DLD1 (cell line): ENCODE measurements around the gene ASPG.

Experiments used
- in situ Hi-C: cut with HindIII; loops from 2 replicates; pipeline ENCODE4 v1.10.0; 2017; ENCODE audit warnings: low sequenced_read_pairs

The ASPG gene

GRCh38 chr14:104091927-104092771 lies 6.6 kb downstream of the ASPG start:
- in situ Hi-C loops: no loop called here

GRCh38 chr14:104092931-104093365 lies 7.4 kb downstream of the ASPG start:
- in situ Hi-C loops: no loop called here

- in situ Hi-C loops: no loop called here
These were observed 8.0 kb downstream of the ASPG start for GRCh38 chr14:104093366-104094055.

GRCh38 chr14:104094056-104094708 lies 8.7 kb downstream of the ASPG start:
- in situ Hi-C loops: no loop called here

GRCh38 chr14:104094709-104095425 lies 9.4 kb downstream of the ASPG start:
- in situ Hi-C loops: no loop called here

- in situ Hi-C loops: no loop called here
These were observed 10.2 kb downstream of the ASPG start for GRCh38 chr14:104095426-104096310.

- in situ Hi-C loops: no loop called here
These were observed 10.8 kb downstream of the ASPG start for GRCh38 chr14:104096318-104096717.

GRCh38 chr14:104096751-104097700 lies 11.5 kb downstream of the ASPG start:
- in situ Hi-C loops: no loop called here

GRCh38 chr14:104098272-104099095 lies 13.0 kb downstream of the ASPG start:
- in situ Hi-C loops: no loop called here

GRCh38 chr14:104099096-104100041 lies 13.9 kb downstream of the ASPG start:
- in situ Hi-C loops: no loop called here

- in situ Hi-C loops: no loop called here
These were observed 14.9 kb downstream of the ASPG start for GRCh38 chr14:104100171-104101085.

GRCh38 chr14:104101086-104101621 lies 15.7 kb downstream of the ASPG start:
- in situ Hi-C loops: no loop called here

GRCh38 chr14:104101651-104102281 lies 16.3 kb downstream of the ASPG start:
- in situ Hi-C loops: no loop called here

- in situ Hi-C loops: no loop called here
These were observed 16.9 kb downstream of the ASPG start for GRCh38 chr14:104102282-104102914.

GRCh38 chr14:104103061-104103445 lies 17.6 kb downstream of the ASPG start:
- in situ Hi-C loops: no loop called here
